ENCODE measurements around the gene VTI1B. TPM values are rescaled to one million over a fixed set of nuclear protein-coding genes. Genes with fewer than 3 reads are reported as not detected.
"Not testable (repeated sequence)": the region's sequence is repeated elsewhere in the genome, so short reads cannot be mapped to it uniquely, and the experiment has no call there.

VTI1B gene
- total RNA-seq, 5 donors from 2014 or later (not counting 1 experiment from before 2014, with no cell fraction given), result 41.6 to 66.9 (median 54.7) TPM

GRCh38 chr14:67717048-67717447 is 42.6 kb upstream of the VTI1B start:
- POLR2A ChIA-PET, result no interaction called here
- no peaks in the 10 kb centered on the region for H3K4me1 ChIP-seq (ENCODE audit: control insufficient read depth in 1 of 2, extremely low read depth in 1 of 2, insufficient read depth in 2 of 2, low read length in 2 of 2)
- ATAC-seq (replicated peaks in 1 of 4), result no peak

DNA sequence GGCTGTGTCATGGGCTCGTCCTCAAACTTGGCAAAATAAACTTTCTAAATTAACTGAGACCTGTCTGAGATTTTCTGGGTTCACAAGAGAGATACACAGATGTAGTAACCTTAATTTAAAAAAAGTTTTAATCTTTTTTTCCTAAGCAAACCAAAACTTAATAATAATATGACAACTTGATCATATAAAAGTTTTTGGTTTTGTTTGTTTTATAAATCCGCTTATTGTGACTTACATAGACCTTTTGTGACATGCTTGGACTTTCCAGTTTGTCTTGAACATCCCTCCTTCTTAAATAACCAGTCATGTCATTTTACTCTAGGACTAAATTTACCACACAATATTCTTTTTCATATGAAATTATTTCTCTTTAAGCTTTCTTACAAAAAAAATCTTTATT is 35.8 kb upstream of the VTI1B start:
- Mint-ChIP-seq H3K4me1 (no peaks in the 10 kb centered on the region), H3K9me3 (peaks cover 0 to 8% (median 3%) of the 10 kb centered on the region in 3 donors), H3K4me3 (no peak overlapping the region), H3K27me3 (no peaks in the 10 kb centered on the region), H3K36me3 (no peaks in the 10 kb centered on the region), H3K27ac (no peak overlapping the region)
- Histone ChIP-seq H3K4me1 (ENCODE audit: control insufficient read depth in 1 of 2, extremely low read depth in 1 of 2, insufficient read depth in 2 of 2, low read length in 2 of 2) (no peaks in the 10 kb centered on the region), H3K27ac (ENCODE audit: low read length) (no peak overlapping the region), H3K36me3 (ENCODE audit: control insufficient read depth in 2 of 2, extremely low read depth in 1 of 2, insufficient read depth in 1 of 2, low read length in 1 of 2) (no peaks in the 10 kb centered on the region), H3K27me3 (replicated peaks in 1 of 2; ENCODE audit: control insufficient read depth in 2 of 2, extremely low read depth in 1 of 2, insufficient read depth in 2 of 2, low read length in 1 of 2) (no peaks in the 10 kb centered on the region), H3K4me3 (ENCODE audit: control insufficient read depth in 1 of 2, extremely low read depth in 1 of 2, low read length in 1 of 2) (no peak overlapping the region), H3K9me3 (peaks cover 3% of the 10 kb centered on the region)
- DNase-seq (no peak), ATAC-seq (replicated peaks in 1 of 4) (no peak)
- CTCF ChIA-PET, result no interaction called here
- POLR2A ChIA-PET, result no interaction called here
- WGBS (ENCODE audit: insufficient coverage), result no CpG with 5 or more reads among the region's 2 CpGs

More at GRCh38 chr14:67717048-67717447, 42.6 kb upstream of the VTI1B start:
- H3K4me1 Mint-ChIP-seq, result peaks cover 0 to 2% (median 0%) of the 10 kb centered on the region in 3 donors
- H3K4me3 Mint-ChIP-seq, result no peak overlapping the region
- no peak overlapping the region for H3K27ac ChIP-seq (ENCODE audit: low read length)
- DNase-seq, result no peak
- H3K36me3 ChIP-seq (ENCODE audit: control insufficient read depth in 2 of 2, extremely low read depth in 1 of 2, insufficient read depth in 1 of 2, low read length in 1 of 2), result no peaks in the 10 kb centered on the region
- H3K36me3 Mint-ChIP-seq, result no peaks in the 10 kb centered on the region
- H3K27me3 Mint-ChIP-seq, result peaks cover 6 to 11% of the 10 kb centered on the region in 2 donors
- H3K9me3 Mint-ChIP-seq, result no peaks in the 10 kb centered on the region
- CTCF ChIA-PET, result interaction anchor here in 1 of 2 donors (1.1 kb wide), 1 partner anchor 13 kb away, joined by 3 read pairs; no protein-coding TSS in a partner anchor
- no CpG with 5 or more reads among the region's 1 CpG for WGBS (ENCODE audit: insufficient coverage)
- no peak overlapping the region for H3K4me3 ChIP-seq (ENCODE audit: control insufficient read depth in 1 of 2, extremely low read depth in 1 of 2, low read length in 1 of 2)
- H3K27me3 ChIP-seq (replicated peaks in 1 of 2; ENCODE audit: control insufficient read depth in 2 of 2, extremely low read depth in 1 of 2, insufficient read depth in 2 of 2, low read length in 1 of 2), result peaks cover 0 to 5% of the 10 kb centered on the region in 2 experiments
- no peak overlapping the region for H3K27ac Mint-ChIP-seq
- no peaks in the 10 kb centered on the region for H3K9me3 ChIP-seq

DNA sequence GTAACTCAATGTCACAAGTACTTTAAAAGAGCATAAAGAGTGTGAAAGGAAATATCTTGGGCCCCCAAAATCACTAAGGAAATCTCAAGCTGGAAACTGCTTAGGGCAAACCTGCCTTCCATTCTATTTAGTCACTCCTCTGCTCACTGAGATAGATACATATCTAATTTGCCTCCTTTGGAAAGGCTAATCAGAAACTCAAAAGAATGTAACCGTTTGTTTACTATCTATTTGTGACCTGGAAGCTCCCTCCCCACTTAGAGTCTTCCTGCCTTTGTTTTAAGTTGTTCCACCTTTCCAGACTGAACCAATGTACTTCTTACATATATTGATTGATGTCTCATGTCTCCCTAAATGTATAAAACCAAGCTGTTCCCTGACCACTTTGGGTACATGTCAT is 35.4 kb upstream of the VTI1B start:
- not testable (repeated sequence) for H3K9me3 Mint-ChIP-seq
- CTCF ChIA-PET, result interaction anchor here in 1 of 2 donors (0.6 kb wide), 1 partner anchor 423 kb away, joined by 7 read pairs; no protein-coding TSS in a partner anchor
- 40% methylated on average over 1 of the region's 1 CpG for WGBS (ENCODE audit: insufficient coverage)

DNA sequence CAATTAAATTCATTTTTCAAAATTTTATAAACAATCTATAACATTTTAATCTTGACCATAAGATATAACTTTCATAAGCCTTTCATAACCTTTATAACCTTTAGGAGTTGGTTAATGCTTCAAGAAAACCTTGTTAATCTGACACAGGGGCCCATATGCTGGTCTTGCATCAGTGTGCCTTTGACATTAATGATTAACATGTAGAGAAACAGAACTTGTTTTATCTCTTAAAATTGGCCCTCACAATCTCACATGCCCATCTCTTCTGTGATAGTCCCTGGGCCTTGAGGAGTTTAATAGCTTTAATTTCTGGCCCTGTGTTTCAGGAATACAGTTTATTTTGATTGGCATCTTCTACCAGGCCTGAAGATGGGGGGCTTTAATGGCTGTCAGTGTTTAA is 34.9 kb upstream of the VTI1B start:
- H3K36me3 Mint-ChIP-seq; H3K27ac ChIP-seq (ENCODE audit: low read length); H3K4me1 Mint-ChIP-seq; POLR2A ChIA-PET; H3K4me3 Mint-ChIP-seq; H3K27ac Mint-ChIP-seq; H3K9me3 ChIP-seq; H3K27me3 Mint-ChIP-seq; H3K36me3 ChIP-seq (ENCODE audit: control insufficient read depth in 2 of 2, extremely low read depth in 1 of 2, insufficient read depth in 1 of 2, low read length in 1 of 2); ATAC-seq (replicated peaks in 1 of 4); H3K9me3 Mint-ChIP-seq; H3K4me1 ChIP-seq (ENCODE audit: control insufficient read depth in 1 of 2, extremely low read depth in 1 of 2, insufficient read depth in 2 of 2, low read length in 2 of 2); DNase-seq; H3K4me3 ChIP-seq (ENCODE audit: control insufficient read depth in 1 of 2, extremely low read depth in 1 of 2, low read length in 1 of 2); H3K27me3 ChIP-seq (replicated peaks in 1 of 2; ENCODE audit: control insufficient read depth in 2 of 2, extremely low read depth in 1 of 2, insufficient read depth in 2 of 2, low read length in 1 of 2): not testable (repeated sequence)
- CTCF ChIA-PET, result interaction anchor here in 1 of 2 donors (0.6 kb wide), 1 partner anchor 423 kb away, joined by 7 read pairs; no protein-coding TSS in a partner anchor

More for the DNA sequence above, 35.4 kb upstream of the VTI1B start:
- H3K4me1 ChIP-seq (ENCODE audit: control insufficient read depth in 1 of 2, extremely low read depth in 1 of 2, insufficient read depth in 2 of 2, low read length in 2 of 2); H3K4me1 Mint-ChIP-seq; H3K27me3 ChIP-seq (replicated peaks in 1 of 2; ENCODE audit: control insufficient read depth in 2 of 2, extremely low read depth in 1 of 2, insufficient read depth in 2 of 2, low read length in 1 of 2); H3K27ac Mint-ChIP-seq; H3K9me3 ChIP-seq; H3K27me3 Mint-ChIP-seq; DNase-seq; H3K4me3 ChIP-seq (ENCODE audit: control insufficient read depth in 1 of 2, extremely low read depth in 1 of 2, low read length in 1 of 2); H3K4me3 Mint-ChIP-seq; ATAC-seq (replicated peaks in 1 of 4); H3K36me3 ChIP-seq (ENCODE audit: control insufficient read depth in 2 of 2, extremely low read depth in 1 of 2, insufficient read depth in 1 of 2, low read length in 1 of 2); H3K27ac ChIP-seq (ENCODE audit: low read length); POLR2A ChIA-PET; H3K36me3 Mint-ChIP-seq: not testable (repeated sequence)

DNA sequence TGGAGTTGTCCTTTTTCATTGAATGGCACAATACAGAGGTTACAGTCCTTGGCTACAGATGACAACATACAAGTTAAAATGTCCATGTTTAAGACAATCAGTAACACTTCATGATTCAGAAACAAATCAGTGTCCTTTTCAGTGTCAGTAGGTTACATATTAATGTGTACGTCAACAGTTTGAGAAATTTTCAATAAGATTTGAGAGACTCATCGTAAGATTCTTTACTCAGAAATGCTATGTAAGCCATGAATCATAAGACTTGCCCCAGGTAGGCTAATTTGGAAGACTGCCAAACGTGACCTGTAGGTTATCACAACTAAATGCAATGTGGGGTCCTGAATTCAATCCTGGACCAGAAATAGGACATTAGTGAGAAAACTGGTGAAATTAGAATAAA is 30.8 kb upstream of the VTI1B start:
- no peaks in the 10 kb centered on the region for H3K4me1 Mint-ChIP-seq
- ATAC-seq (replicated peaks in 1 of 4) (no peak), DNase-seq (no peak)
- ChIA-PET POLR2A (no interaction called here), CTCF (interaction anchor here (1.0 to 3.0 kb wide), 19 partner anchors 10 to 1346 kb away, joined by 3 to 44 read pairs (median 8); partner anchors contain the start of genes RDH11 (in 2 of the 2), ARG2 (in 1 of the 2) and PIGH (in 1 of the 2))
- H3K36me3 Mint-ChIP-seq, result no peaks in the 10 kb centered on the region
- WGBS (ENCODE audit: insufficient coverage), result 78% methylated on average over 2 of the region's 3 CpGs
- no peaks in the 10 kb centered on the region for H3K27me3 ChIP-seq (replicated peaks in 1 of 2; ENCODE audit: control insufficient read depth in 2 of 2, extremely low read depth in 1 of 2, insufficient read depth in 2 of 2, low read length in 1 of 2)
- no peak overlapping the region for H3K27ac Mint-ChIP-seq
- H3K27ac ChIP-seq (ENCODE audit: low read length), result no peak overlapping the region
- peaks cover 3% of the 10 kb centered on the region for H3K9me3 ChIP-seq
- no peak overlapping the region for H3K4me3 Mint-ChIP-seq
- peaks cover 0 to 8% (median 3%) of the 10 kb centered on the region in 3 donors for H3K9me3 Mint-ChIP-seq
- H3K4me3 ChIP-seq (ENCODE audit: control insufficient read depth in 1 of 2, extremely low read depth in 1 of 2, low read length in 1 of 2), result no peak overlapping the region
- H3K4me1 ChIP-seq (ENCODE audit: control insufficient read depth in 1 of 2, extremely low read depth in 1 of 2, insufficient read depth in 2 of 2, low read length in 2 of 2), result no peaks in the 10 kb centered on the region
- H3K36me3 ChIP-seq (ENCODE audit: control insufficient read depth in 2 of 2, extremely low read depth in 1 of 2, insufficient read depth in 1 of 2, low read length in 1 of 2), result no peaks in the 10 kb centered on the region
- peaks cover 5% of the 10 kb centered on the region in 2 donors for H3K27me3 Mint-ChIP-seq

DNA sequence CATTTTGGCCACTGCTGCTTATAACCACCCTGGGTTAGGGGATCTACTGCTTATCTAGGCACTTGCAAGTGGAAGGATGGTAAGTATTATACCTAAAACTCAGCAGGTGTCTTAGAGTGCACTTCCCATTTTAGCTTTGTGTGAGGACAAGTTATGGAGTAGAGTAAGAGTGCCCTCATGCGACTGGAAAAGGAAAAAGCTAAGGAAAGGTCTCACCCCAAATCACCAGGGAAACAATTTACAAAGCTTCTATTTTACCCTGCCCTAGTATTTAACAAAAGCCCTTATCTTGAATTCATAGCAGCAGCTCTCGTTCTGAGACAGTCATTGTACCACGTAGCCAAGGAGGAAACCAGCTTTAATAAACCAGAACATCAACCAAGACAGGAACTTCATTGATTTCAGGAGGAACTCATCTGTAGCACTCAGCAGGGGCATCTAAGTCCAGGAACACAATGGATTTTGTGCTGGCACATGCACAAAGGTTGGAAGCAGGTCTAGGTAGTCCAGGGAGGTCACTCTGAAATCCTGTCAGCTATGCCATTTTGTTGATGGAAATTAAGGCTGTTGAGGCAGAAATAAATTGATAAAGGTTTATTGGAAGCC is 30.2 kb upstream of the VTI1B start:
- H3K27ac ChIP-seq (ENCODE audit: low read length), result no peak overlapping the region
- ATAC-seq (replicated peaks in 1 of 4) (peak; percentile 67 to 82 (median 80)), DNase-seq (peak in 19 of 35 experiments; percentile 4 to 79 (median 15))
- H3K4me1 ChIP-seq (ENCODE audit: control insufficient read depth in 1 of 2, extremely low read depth in 1 of 2, insufficient read depth in 2 of 2, low read length in 2 of 2), result no peaks in the 10 kb centered on the region
- H3K36me3 Mint-ChIP-seq, result no peaks in the 10 kb centered on the region
- no peak overlapping the region for H3K27ac Mint-ChIP-seq
- ChIA-PET CTCF (interaction anchor here (0.5 to 3.0 kb wide), 43 partner anchors 8 to 1345 kb away, joined by 3 to 44 read pairs (median 4); partner anchors contain the start of genes PIGH (in 2 of the 2), RDH11 (in 2 of the 2) and ARG2 (in 1 of the 2)), POLR2A (interaction anchor here (0.5 to 1.2 kb wide), 5 partner anchors 9 to 104 kb away, joined by 3 to 5 read pairs (median 3); partner anchors contain the start of genes ARG2 (in 1 of the 2), PIGH (in 1 of the 2) and RDH11 (in 1 of the 2))
- no peaks in the 10 kb centered on the region for H3K4me1 Mint-ChIP-seq
- H3K36me3 ChIP-seq (ENCODE audit: control insufficient read depth in 2 of 2, extremely low read depth in 1 of 2, insufficient read depth in 1 of 2, low read length in 1 of 2), result no peaks in the 10 kb centered on the region
- WGBS (ENCODE audit: insufficient coverage), result 7% methylated on average over 2 of the region's 3 CpGs
- no peak overlapping the region for H3K4me3 Mint-ChIP-seq
- peaks cover 3% of the 10 kb centered on the region for H3K9me3 ChIP-seq
- peaks cover 5% of the 10 kb centered on the region in 2 donors for H3K27me3 Mint-ChIP-seq
- H3K27me3 ChIP-seq (replicated peaks in 1 of 2; ENCODE audit: control insufficient read depth in 2 of 2, extremely low read depth in 1 of 2, insufficient read depth in 2 of 2, low read length in 1 of 2), result no peaks in the 10 kb centered on the region
- H3K4me3 ChIP-seq (ENCODE audit: control insufficient read depth in 1 of 2, extremely low read depth in 1 of 2, low read length in 1 of 2), result no peak overlapping the region
- H3K9me3 Mint-ChIP-seq, result peaks cover 0 to 2% (median 0%) of the 10 kb centered on the region in 3 donors

Measured in T-cell (primary cell).